ENCODE measurements around the gene PTRH1. TPM values are rescaled to one million over a fixed set of nuclear protein-coding genes. Genes with fewer than 3 reads are reported as not detected.

PTRH1 gene
- total RNA-seq, 1 experiment from 2014 or later = 55.8 TPM

GRCh38 chr9:127720031-127720864 lies 4.8 kb upstream of the PTRH1 start:
- DNase-seq (ENCODE audit: low spot score) = peak; percentile 39

- no peak for DNase-seq (ENCODE audit: low spot score)
Measured at GRCh38 chr9:127717766-127718165, 2.3 kb upstream of the PTRH1 start.

GRCh38 chr9:127716412-127716811 lies 949 bp upstream of the PTRH1 start:
- DNase-seq (ENCODE audit: low spot score) = no peak

GRCh38 chr9:127714951-127715469 lies 453 bp downstream of the PTRH1 start:
- no peak for DNase-seq (ENCODE audit: low spot score)

- DNase-seq (ENCODE audit: low spot score) = no peak
Measured at GRCh38 chr9:127714020-127714750, 1.3 kb downstream of the PTRH1 start.

- no peak for DNase-seq (ENCODE audit: low spot score)
Measured at GRCh38 chr9:127712867-127713266, 2.6 kb downstream of the PTRH1 start.

GRCh38 chr9:127712371-127712770 lies 3.1 kb downstream of the PTRH1 start:
- DNase-seq (ENCODE audit: low spot score) = no peak

GRCh38 chr9:127711831-127712274 lies 3.6 kb downstream of the PTRH1 start:
- DNase-seq (ENCODE audit: low spot score) = no peak

- DNase-seq (ENCODE audit: low spot score) = no peak
Measured at GRCh38 chr9:127711226-127711701, 4.2 kb downstream of the PTRH1 start.

- no peak for DNase-seq (ENCODE audit: low spot score)
Measured at GRCh38 chr9:127710204-127710783, 5.2 kb downstream of the PTRH1 start.

- no peak for DNase-seq (ENCODE audit: low spot score)
Measured at GRCh38 chr9:127708952-127709587, 6.4 kb downstream of the PTRH1 start.

GRCh38 chr9:127707766-127708165 lies 7.7 kb downstream of the PTRH1 start:
- DNase-seq (ENCODE audit: low spot score) = peak; percentile 40

GRCh38 chr9:127706836-127707241 lies 8.6 kb downstream of the PTRH1 start, which contains the start of gene CFAP157:
CFAP157 (plus strand) TSS chr9:127706988; CDS start chr9:127707032, 44 bp downstream.
- DNase-seq (ENCODE audit: low spot score) = no peak

- DNase-seq (ENCODE audit: low spot score) = no peak
Measured at GRCh38 chr9:127705577-127706379, 9.7 kb downstream of the PTRH1 start.

- no peak for DNase-seq (ENCODE audit: low spot score)
Measured at GRCh38 chr9:127703289-127703946, 12.0 kb downstream of the PTRH1 start.

- no peak for DNase-seq (ENCODE audit: low spot score)
Measured at GRCh38 chr9:127700594-127701255, 14.7 kb downstream of the PTRH1 start.

- no peak for DNase-seq (ENCODE audit: low spot score)
Measured at GRCh38 chr9:127700140-127700539, 15.3 kb downstream of the PTRH1 start.

GRCh38 chr9:127698985-127699670 lies 16.3 kb downstream of the PTRH1 start:
- no peak for DNase-seq (ENCODE audit: low spot score)

- no peak for DNase-seq (ENCODE audit: low spot score)
Measured at GRCh38 chr9:127698386-127698785, 17.1 kb downstream of the PTRH1 start.

Data from A172 (cell line).